Kasumi-1 (cell line): ENCODE measurements around the gene FGD3.

Experiments
- DNase-seq, 2 experiments: peaks; one replicate each; lab custom pipeline; 2025; lab: John Stamatoyannopoulos, UW

Gene FGD3

GRCh38 chr9:93072383-93072795, 125.1 kb downstream of the FGD3 start:
- no peak for DNase-seq

- DNase-seq: no peak
Observed at GRCh38 chr9:93076101-93076791, 128.9 kb downstream of the FGD3 start.

GRCh38 chr9:93076792-93077128, 129.4 kb downstream of the FGD3 start:
- DNase-seq: no peak

GRCh38 chr9:93077367-93077766, 130.0 kb downstream of the FGD3 start:
- no peak for DNase-seq

GRCh38 chr9:93077811-93078210, 130.5 kb downstream of the FGD3 start:
- no peak for DNase-seq

- no peak for DNase-seq
Observed at GRCh38 chr9:93079371-93079770, 132.0 kb downstream of the FGD3 start.

- no peak for DNase-seq
Observed at GRCh38 chr9:93080406-93080805, 133.1 kb downstream of the FGD3 start.

GRCh38 chr9:93081081-93081529, 133.8 kb downstream of the FGD3 start:
- DNase-seq: no peak

GRCh38 chr9:93081931-93082330, 134.6 kb downstream of the FGD3 start:
- no peak for DNase-seq

GRCh38 chr9:93082841-93083411, 135.6 kb downstream of the FGD3 start:
- DNase-seq: peak in 1 of 2 experiments; percentile 4

- no peak for DNase-seq
Observed at GRCh38 chr9:93083592-93084470, 136.5 kb downstream of the FGD3 start.

- DNase-seq: no peak
Observed at GRCh38 chr9:93084471-93084881, 137.2 kb downstream of the FGD3 start.

- DNase-seq: no peak
Observed at GRCh38 chr9:93085676-93086075, 138.4 kb downstream of the FGD3 start.
